OCI-LY1 (cell line): Measurements from ENCODE around the gene LIN7B.
"Not testable (repeated sequence)": the region's sequence is repeated elsewhere in the genome, so short reads cannot be mapped to it uniquely, and the experiment has no call there.

Experiments
- EZH2 ChIP-seq: fragments of 200-600 bp; sonication (generic), shearing (Covaris generic); IDR thresholded peaks from 2 replicates; pipeline ENCODE4 v1.8.0; 2017; ENCODE audit warnings: borderline replicate concordance, mixed run types, mild to moderate bottlenecking, antibody characterized with exemption, low read length, moderate library complexity, mixed read lengths
- TF ChIP-seq, protein P1 (sequence below): fragments of 200-600 bp; sonication (generic), shearing (Covaris generic); IDR thresholded peaks from 2 replicates; pipeline ENCODE4 v1.5.1; 2017; ENCODE audit warnings: mild to moderate bottlenecking, antibody characterized with exemption, low read length, moderate library complexity, mixed read lengths

DNA sequence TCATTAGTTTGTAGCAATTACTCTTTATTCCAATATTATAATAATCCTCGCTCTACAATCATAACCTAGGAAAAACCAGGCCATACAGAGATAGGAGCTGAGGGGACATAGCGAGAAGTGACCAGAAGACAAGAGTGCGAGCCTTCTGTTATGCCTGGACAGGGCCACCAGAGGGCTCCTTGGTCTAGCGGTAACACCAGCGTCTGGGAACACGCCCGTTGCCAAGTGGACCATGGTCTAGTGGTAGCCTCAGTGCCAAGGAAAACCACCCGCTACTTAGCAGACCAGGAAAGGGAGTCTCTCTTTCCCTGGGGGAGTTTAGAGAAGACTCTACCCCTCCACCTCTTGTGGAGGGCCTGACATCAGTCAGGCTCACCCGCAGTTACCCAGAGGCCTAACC, 39.3 kb upstream of the LIN7B start:
- TF ChIP-seq EZH2 = not testable (repeated sequence)
- TF ChIP-seq, protein P1, sequence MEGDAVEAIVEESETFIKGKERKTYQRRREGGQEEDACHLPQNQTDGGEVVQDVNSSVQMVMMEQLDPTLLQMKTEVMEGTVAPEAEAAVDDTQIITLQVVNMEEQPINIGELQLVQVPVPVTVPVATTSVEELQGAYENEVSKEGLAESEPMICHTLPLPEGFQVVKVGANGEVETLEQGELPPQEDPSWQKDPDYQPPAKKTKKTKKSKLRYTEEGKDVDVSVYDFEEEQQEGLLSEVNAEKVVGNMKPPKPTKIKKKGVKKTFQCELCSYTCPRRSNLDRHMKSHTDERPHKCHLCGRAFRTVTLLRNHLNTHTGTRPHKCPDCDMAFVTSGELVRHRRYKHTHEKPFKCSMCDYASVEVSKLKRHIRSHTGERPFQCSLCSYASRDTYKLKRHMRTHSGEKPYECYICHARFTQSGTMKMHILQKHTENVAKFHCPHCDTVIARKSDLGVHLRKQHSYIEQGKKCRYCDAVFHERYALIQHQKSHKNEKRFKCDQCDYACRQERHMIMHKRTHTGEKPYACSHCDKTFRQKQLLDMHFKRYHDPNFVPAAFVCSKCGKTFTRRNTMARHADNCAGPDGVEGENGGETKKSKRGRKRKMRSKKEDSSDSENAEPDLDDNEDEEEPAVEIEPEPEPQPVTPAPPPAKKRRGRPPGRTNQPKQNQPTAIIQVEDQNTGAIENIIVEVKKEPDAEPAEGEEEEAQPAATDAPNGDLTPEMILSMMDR = peak; percentile 34
